Choroid plexus epithelial cell (primary cell): ENCODE results near the gene EML4.
"Not testable (repeated sequence)": the region's sequence is repeated elsewhere in the genome, so short reads cannot be mapped to it uniquely, and the experiment has no call there.

Source experiments
- DNase-seq: peaks from one replicate; pipeline ENCODE4 v3.0.0-alpha.2; 2010; ENCODE audit warnings: low read depth
- H3K4me3 ChIP-seq: 2 replicates; pipeline ENCODE4 v1.5.1; 2011; ENCODE audit warnings: low read depth, mild to moderate bottlenecking, control low read depth, low read length, moderate library complexity
- TF ChIP-seq, protein P1 (sequence below): conservative IDR thresholded peaks from 2 replicates; pipeline ENCODE4 v1.5.1; 2011; ENCODE audit warnings: low read depth, mild to moderate bottlenecking, control low read depth, inconsistent platforms, low read length, moderate library complexity

Gene EML4

DNA sequence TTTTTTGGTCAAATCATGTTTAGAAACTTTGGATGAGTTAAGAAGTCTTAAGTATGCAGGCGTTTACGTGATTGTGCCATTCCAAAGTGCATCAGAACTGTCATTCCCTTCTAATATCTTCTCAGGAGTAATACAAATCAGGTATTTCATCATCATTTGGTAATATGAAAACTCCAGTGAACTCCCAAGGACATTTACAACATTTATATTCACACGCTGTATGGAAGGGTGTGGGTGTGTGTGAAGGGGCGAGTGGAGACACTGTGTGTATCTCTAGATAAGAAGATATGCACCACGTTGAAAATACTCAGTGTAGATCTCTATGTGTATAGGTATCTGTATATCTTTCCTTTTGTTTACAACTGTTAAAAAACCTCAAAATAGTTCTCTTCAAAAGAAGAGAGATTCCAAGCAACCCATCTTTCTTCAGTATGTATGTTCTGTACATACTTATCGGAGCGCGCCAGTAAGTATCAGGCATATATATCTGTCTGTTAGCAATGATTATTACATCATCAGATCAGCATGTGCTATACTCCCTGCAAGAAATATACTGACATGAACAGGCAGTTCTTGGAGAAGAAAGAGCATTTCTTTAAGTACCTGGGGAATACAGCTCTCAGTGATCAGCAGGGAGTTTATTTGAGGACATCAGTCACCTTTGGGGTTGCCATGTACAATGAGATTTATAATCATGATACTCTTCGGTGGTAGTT lies 162.6 kb downstream of the EML4 start:
- DNase-seq, result peak; percentile 59
- TF ChIP-seq, protein P1, sequence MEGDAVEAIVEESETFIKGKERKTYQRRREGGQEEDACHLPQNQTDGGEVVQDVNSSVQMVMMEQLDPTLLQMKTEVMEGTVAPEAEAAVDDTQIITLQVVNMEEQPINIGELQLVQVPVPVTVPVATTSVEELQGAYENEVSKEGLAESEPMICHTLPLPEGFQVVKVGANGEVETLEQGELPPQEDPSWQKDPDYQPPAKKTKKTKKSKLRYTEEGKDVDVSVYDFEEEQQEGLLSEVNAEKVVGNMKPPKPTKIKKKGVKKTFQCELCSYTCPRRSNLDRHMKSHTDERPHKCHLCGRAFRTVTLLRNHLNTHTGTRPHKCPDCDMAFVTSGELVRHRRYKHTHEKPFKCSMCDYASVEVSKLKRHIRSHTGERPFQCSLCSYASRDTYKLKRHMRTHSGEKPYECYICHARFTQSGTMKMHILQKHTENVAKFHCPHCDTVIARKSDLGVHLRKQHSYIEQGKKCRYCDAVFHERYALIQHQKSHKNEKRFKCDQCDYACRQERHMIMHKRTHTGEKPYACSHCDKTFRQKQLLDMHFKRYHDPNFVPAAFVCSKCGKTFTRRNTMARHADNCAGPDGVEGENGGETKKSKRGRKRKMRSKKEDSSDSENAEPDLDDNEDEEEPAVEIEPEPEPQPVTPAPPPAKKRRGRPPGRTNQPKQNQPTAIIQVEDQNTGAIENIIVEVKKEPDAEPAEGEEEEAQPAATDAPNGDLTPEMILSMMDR, result no peak
- H3K4me3 ChIP-seq, result no peak overlapping the region

DNA sequence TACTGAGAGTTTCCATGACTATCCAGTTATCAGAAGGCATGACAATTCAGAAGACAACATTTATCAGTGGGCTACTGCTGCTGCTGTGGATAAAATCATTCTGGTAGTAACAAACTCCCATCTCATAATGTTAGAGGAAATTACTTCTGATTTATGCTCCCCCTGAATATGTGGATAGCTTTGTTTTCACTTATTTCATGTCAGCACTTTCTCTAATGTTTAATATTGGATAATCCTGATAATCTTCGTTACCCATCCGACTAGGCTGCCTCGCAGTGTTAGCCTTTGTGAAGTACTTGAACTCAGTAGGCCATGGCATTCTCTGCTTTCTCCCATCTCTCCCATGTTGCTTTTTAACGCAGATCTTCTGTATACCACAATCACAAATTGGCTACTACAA lies 163.4 kb downstream of the EML4 start:
- H3K4me3 ChIP-seq, result no peak overlapping the region
- DNase-seq, result no peak
- TF ChIP-seq, protein P1, result no peak

DNA sequence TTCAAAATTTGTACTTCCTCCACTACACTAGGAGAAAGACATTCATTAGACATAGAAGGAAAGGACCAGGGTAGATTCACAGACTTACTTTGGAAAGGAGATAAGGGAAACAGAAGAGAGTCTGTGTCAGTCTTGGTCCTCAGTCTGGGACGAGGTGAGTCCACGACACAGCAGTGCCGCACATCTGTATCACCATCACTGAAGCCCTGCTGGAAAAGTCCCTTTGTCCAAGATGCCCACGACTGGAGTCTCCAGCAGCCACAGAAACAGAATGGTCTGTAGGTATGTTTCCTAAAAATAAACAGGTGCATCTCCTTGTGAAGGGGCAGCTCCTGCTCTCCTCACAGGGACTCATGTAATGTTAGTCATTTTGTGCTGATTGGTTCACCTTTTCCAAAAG lies 164.4 kb downstream of the EML4 start:
- DNase-seq, result no peak
- H3K4me3 ChIP-seq, result no peak overlapping the region
- TF ChIP-seq, protein P1, result no peak

DNA sequence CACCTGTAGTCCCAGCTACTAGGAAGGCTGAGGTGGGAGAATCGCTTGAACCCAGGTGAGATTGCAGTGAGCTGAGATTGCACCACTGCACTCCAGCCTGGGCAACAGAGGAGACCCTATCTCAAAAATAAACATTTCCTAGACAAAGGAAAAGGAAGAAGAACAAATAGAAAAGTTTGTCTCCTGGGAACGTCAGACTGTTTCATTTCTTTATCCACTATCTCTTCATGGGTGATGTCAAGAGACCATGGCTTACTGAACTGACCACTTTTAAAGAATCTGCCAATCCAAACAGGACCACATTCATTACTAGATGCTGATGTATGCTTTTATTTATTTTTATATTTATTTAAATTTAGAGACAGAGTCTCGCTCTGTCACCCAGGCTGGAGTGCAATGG lies 165.1 kb downstream of the EML4 start:
- TF ChIP-seq, protein P1, result no peak
- H3K4me3 ChIP-seq, result no peak overlapping the region
- DNase-seq, result no peak

DNA sequence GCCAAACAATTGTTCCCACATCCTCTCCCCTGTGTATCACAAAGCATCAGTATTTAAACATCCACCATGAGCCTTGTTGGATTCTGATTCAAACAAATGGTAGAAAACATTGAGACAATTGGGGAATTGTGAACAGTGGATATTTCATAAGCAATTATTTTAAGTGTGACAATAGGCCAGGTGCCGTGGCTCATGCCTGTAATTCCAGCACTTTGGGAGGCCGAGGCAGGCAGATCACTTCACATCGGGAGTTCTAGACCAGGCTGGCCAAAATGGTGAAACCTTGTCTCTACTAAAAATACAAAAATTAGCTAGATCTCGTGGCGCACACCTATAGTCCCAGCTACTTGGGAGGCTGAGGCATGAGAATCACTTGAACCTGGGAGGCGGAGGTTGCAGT lies 165.7 kb downstream of the EML4 start:
- H3K4me3 ChIP-seq, DNase-seq: not testable (repeated sequence)

DNA sequence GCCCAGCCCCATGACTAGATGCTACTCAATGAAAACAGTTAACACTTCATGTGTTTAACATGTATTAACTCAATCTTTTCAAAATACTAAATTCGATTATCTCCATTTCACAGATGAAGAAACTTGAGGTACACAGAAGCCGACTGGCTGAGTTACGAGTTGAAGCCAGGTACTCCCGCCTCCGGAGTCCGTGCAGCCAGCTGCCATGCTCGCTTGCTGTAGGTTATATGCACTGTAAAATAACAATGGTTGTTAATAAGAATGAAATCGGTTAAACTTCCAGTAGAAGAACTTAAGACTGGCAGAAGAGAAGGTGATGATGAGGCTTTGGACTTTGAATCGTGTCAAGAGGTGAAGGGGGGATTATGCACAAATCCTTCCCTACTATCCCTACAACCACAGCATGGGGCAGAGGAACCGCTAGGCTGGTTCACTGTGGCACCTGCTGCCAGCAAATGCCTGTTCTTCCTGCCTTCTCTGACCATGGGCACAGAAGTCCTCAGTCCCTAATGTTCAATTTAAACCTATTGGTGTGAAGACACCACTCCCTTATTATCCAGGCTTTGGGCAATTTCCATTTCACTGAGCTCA lies 166.5 kb downstream of the EML4 start:
- DNase-seq, result no peak
- TF ChIP-seq, protein P1, result no peak
- H3K4me3 ChIP-seq, result no peak overlapping the region

DNA sequence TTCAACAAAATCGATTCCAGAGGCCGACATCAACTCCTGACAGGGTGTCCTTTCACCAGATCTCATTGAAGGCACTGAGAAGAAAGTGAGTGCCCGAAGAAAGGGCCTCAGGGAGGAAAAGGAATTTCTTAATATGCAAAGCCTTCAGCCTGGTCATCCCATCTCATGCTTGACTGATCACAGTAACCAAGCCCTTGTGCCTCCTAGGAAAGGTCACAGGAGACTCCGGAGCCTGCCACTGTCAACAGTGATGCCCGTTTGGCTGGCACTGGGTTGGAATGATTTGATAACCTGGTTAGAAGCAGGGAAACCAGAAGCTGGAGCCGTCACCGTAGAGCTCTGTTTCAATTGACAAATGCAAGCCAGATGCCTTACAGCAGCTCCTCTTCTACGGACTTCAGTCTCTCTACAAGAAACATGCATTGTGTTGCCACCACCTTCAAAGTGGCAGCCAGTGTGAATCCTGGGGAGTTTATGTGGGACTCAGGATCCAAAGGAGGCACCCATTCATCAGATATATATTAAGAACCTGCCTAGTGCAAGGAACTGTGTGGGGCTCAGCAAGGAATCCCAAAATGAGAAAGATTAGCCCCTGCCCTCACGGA lies 167.3 kb downstream of the EML4 start:
- no peak for DNase-seq
- TF ChIP-seq, protein P1, result no peak
- H3K4me3 ChIP-seq, result no peak overlapping the region
